GM13976 (cell line): ENCODE data around the gene ZNF735.
"Not testable (repeated sequence)": the region's sequence is repeated elsewhere in the genome, so short reads cannot be mapped to it uniquely, and the experiment has no call there.

Experiments
- DNase-seq: peaks from one replicate; pipeline ENCODE4 v3.0.0; 2012; ENCODE audit warnings: low spot score
- in situ Hi-C: fragments of 300-500 bp; cut with MboI; formaldehyde crosslinking; loops from one replicate; pipeline ENCODE4 v1.12.0; 2022; ENCODE audit warnings: low sequenced_read_pairs, mixed read lengths, inconsistent platforms; ENCODE audit not compliant: unreplicated experiment
- TF ChIP-seq, protein P1 (sequence below): IDR thresholded peaks from 2 replicates; pipeline ENCODE4 v1.5.1; 2012; ENCODE audit warnings: borderline replicate concordance, mild to moderate bottlenecking; ENCODE audit not compliant: insufficient read depth; ENCODE audit errors: extremely low read depth, missing control alignments, control extremely low read depth

ZNF735 gene

DNA sequence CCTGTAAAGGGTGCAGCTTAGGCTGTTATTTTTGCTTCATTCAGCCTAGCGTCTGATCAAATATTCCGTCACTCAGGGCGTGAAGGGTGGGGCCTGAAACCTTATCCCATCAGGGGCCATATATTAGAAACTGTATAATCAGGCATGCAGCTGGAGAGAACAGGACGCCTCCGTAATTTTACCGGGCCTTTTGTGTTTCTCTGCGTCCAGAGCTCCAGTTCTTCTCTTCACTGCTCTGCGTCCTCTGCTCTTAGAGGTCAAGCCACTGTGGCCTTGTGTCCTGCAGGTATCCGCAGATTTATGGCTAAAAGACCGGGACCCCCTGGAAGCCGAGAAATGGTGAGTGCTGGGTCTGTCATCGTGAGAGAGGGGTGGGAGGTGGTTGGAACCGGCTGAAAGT, at the start of gene ZNF735:
TSS of gene ZNF735 (plus strand) at position 301 of the 400 bp plus-strand sequence. CDS start at position 301, 0 bp downstream.
- DNase-seq, result no peak
- TF ChIP-seq, protein P1, sequence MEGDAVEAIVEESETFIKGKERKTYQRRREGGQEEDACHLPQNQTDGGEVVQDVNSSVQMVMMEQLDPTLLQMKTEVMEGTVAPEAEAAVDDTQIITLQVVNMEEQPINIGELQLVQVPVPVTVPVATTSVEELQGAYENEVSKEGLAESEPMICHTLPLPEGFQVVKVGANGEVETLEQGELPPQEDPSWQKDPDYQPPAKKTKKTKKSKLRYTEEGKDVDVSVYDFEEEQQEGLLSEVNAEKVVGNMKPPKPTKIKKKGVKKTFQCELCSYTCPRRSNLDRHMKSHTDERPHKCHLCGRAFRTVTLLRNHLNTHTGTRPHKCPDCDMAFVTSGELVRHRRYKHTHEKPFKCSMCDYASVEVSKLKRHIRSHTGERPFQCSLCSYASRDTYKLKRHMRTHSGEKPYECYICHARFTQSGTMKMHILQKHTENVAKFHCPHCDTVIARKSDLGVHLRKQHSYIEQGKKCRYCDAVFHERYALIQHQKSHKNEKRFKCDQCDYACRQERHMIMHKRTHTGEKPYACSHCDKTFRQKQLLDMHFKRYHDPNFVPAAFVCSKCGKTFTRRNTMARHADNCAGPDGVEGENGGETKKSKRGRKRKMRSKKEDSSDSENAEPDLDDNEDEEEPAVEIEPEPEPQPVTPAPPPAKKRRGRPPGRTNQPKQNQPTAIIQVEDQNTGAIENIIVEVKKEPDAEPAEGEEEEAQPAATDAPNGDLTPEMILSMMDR, result no peak
- in situ Hi-C loops, result no loop called here

DNA sequence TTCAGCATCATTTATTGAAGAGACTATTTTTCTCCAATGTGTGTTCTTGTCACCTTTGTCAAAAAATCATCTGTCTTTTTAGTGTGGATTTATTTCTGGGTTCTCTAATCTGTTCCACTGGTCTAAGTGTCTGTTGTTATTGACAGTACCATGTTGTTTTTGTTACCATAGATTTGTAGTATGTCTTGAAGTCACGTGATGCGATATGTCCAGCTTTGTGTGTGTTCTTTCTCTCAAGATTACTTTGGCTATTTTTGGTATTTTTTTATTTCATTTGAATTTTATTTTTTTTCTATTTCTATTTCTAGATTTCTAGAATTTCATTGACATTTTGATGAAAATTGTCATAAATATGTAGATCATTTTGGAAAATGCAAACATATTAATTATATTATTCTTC, 36.0 kb upstream of the ZNF735 start:
- in situ Hi-C loops, DNase-seq: not testable (repeated sequence)

DNA sequence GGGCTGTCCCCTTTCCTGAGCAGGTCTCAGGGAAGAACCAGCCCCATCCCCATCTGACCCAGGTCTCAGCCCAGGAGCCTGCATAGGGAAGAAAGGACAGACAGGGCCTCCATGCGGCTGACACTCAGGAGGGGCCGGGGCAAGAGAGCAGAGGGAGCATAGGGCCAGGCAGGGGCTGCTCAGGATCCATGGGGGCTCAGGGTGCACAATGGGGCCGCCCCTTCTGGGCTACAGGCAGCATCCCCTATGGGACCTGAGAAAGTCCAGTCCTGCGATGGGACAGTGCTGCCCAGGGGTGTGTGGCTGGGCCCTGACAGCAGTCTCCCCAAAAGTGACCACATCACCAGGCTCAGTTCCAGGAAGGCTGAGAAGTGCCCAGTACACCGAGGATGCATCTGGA, 32.7 kb upstream of the ZNF735 start:
- in situ Hi-C loops, result no loop called here
- TF ChIP-seq, protein P1, result no peak
- DNase-seq, result no peak

DNA sequence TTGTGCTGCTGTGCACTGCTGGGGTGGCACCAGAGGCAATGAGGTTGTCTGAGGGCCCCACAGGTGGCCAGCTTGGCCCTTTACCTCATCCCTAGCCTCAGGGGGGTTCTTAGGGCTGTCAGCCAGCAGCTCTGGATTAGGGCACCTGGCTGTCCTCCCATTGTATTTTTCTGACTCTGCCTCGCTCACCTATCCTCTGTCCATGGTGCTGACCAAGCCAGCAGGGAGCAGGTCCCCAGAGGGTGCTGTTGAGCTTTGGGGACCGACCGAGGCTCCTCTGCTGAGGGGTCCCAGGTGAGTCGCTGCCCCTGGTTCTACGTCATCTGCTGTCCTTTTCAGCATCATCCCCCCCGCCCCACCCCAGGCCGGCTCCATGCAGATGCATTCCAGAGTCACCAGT, 32.1 kb upstream of the ZNF735 start:
- in situ Hi-C loops, result no loop called here
- DNase-seq, result no peak
- TF ChIP-seq, protein P1, result no peak

DNA sequence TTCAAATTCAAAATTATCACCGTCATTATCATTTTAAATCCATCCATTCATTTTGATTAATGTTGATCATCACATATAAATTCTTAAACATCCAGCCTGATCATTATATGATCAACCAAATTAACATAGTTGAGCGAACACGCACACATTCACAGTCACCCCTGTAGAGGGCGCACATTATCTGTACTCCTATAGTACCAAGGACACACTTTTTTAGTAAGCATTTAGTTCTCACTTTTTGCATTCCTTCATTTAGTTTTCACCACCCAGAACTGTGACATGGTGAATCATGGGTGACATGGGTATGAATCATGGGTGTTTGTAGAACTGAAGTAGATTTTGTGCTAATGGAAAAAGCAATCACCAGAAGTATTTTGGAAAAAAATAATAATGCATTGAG, 26.0 kb upstream of the ZNF735 start:
- in situ Hi-C loops, result no loop called here
- DNase-seq, result no peak
- TF ChIP-seq, protein P1, result no peak

DNA sequence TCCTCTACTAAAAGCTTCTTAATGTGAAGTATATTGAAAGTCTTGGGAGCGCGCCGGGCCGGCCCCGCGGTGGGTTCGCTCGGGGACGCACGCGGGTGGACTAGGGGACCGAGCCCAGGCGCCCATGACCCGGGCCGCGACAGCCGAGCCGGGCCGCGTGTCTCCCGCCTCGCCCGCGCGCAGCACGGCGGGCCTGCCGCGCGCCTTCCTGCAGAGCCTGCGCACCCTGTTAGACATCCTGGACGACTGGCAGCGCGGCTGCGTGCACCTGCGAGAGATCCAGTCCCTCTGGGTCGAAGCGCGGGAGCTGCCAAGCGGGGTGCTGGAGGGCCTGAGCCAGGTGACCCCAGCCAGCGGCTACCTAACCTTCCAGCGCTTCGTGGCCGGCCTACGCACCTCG, 25.4 kb upstream of the ZNF735 start:
- TF ChIP-seq, protein P1, result no peak
- DNase-seq, result no peak
- in situ Hi-C loops, result no loop called here

DNA sequence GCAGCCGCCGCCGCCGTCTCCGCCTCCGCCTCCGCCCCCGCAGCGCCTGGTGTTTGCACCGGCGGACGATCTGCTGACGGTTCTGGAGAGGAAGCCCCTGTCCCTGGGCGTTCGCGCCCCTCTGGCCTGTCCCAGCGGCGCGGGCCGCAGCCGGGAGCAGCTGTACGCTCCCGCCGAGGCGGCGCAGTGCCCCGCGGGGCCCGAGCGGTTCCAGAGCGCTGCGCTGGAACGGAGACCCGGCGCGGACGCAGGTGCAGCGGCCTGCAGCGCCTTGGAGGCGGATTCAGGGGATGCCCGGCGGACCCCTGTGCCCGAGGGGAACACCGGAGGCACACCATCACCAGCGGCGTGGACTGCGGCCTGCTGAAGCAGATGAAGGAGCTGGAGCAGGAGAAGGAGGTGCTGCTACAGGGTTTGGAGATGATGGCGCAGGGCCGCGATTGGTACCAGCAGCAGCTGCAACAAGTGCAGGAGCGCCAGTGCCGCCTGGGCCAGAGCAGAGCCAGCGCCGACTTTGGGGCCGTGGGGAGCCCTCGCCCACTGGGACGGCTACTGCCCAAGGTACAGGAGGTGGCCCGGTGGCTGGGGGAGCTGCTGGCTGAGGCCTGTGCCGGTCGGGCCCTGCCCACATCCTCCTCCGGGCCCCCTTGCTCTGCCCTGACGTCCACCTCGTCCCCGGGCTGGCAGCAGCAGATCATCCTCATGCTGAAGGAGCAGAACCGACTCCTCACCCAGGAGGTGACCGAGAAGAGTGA, 24.8 kb upstream of the ZNF735 start:
- no peak for DNase-seq

More for the DNA sequence above, 24.8 kb upstream of the ZNF735 start:
- TF ChIP-seq, protein P1, result no peak
- in situ Hi-C loops, result no loop called here
